ENCODE measurements around the gene KCNB1.

KCNB1 gene

DNA sequence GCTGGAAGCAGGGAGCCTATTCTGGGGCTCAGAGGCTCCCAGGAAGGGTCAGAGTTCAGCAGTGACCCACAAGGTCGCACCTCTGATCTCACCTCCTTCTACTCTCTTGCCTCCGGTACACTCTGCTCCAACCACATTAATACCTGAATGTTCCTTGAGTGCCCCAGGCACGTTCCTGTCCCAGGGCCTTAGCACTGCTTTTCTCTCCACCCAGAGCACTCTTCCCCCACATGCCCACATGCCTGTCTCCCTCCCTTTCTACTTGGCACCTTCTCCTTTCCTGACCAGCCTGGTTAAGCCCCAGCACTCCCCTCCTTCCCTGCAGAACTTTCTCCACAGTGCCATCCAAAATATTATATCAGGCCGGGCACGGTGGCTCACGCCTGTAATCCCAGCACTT is 13.4 kb downstream of the KCNB1 start:
- no peak for DNase-seq (ENCODE audit: low spot score)
- in situ Hi-C loops (cut with MboI; ENCODE audit: low sequenced_read_pairs, unreplicated experiment): no loop called here
- TF ChIP-seq, protein P1, sequence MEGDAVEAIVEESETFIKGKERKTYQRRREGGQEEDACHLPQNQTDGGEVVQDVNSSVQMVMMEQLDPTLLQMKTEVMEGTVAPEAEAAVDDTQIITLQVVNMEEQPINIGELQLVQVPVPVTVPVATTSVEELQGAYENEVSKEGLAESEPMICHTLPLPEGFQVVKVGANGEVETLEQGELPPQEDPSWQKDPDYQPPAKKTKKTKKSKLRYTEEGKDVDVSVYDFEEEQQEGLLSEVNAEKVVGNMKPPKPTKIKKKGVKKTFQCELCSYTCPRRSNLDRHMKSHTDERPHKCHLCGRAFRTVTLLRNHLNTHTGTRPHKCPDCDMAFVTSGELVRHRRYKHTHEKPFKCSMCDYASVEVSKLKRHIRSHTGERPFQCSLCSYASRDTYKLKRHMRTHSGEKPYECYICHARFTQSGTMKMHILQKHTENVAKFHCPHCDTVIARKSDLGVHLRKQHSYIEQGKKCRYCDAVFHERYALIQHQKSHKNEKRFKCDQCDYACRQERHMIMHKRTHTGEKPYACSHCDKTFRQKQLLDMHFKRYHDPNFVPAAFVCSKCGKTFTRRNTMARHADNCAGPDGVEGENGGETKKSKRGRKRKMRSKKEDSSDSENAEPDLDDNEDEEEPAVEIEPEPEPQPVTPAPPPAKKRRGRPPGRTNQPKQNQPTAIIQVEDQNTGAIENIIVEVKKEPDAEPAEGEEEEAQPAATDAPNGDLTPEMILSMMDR (IDR thresholded peaks at IDR 0.05; ENCODE audit: borderline replicate concordance, control extremely low read depth, extremely low read depth, insufficient read depth, missing control alignments): no peak

DNA sequence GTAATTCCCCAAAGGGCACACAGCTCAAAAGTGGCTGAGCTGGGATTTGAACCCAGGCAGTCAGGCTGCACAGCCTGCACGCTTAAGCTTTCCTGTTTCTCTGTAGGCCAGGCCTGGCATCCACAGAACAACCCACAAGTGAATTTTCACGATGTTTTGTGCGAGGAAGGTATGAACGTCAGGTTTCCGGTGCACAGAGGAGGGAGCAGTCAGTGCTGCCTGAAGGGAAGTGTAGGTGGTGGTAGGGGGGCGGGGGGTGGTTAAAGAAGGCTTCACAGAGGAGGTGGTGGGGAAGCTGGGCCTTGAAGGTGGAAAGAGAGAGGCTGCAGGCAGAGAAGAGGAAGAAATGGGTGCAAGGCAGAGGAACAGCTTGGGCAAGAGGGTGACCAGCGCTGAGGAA is 14.1 kb downstream of the KCNB1 start:
- in situ Hi-C loops (cut with MboI; ENCODE audit: low sequenced_read_pairs, unreplicated experiment): no loop called here
- DNase-seq (ENCODE audit: low spot score): no peak
- TF ChIP-seq, protein P1 (IDR thresholded peaks at IDR 0.05; ENCODE audit: borderline replicate concordance, control extremely low read depth, extremely low read depth, insufficient read depth, missing control alignments): no peak

DNA sequence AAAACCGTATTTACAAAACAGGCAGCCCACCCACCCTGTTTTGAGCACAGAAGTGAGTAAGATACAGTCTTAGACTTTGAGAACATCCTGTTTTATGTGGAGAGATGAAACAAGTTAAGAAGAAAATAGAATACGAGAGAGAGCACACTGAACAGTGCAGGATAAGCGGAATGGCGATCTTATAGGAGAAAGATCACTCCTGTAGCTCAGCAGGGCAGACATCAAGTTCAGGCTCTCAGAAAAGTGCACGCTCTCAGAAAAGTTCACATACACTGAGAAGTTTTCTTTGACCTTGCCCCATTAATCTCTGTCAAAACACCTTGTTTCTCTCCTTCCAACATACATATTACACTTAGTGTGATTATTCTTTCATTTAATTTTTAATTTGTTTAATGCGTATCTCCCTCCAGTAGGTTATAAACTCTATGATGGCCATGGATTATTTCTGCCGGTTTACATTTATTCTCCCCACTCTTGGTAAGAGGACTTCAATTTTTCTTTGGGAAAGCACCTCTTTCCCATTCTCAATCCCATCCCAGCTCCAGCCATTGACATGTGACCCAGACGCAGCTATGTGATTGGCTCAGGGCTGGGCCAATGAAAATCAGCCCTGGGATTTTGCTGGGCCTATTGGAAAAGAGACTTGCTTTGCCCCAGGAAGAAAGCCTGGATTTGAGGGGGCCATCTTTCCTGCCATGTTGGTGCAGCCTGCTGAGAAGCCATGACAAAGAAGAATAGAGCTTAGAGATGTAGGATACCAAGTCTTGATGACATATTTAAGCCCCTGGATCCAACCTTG is 16.2 kb downstream of the KCNB1 start:
- TF ChIP-seq, protein P1 (IDR thresholded peaks at IDR 0.05; ENCODE audit: borderline replicate concordance, control extremely low read depth, extremely low read depth, insufficient read depth, missing control alignments): no peak

DNA sequence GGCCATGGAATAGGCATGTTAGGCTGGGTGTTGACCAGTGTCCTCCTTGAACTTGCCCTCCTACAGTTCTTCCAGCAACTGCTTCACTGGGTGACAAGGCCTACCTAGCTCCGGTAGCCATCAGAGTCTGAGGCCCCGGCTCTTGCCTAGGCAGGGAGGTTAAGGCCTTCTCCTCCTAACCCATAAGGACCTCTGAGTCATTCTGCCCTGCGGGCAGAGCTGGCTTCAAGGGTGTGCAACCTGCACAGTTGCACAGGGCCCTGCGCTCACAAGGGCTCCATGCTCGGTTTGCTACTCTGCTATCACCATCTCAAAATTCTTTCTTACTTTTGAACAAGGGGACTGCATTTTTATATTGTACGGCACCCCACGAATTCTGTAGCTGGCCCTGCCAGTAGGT is 17.9 kb downstream of the KCNB1 start:
- TF ChIP-seq, protein P1 (IDR thresholded peaks at IDR 0.05; ENCODE audit: borderline replicate concordance, control extremely low read depth, extremely low read depth, insufficient read depth, missing control alignments): no peak
- in situ Hi-C loops (cut with MboI; ENCODE audit: low sequenced_read_pairs, unreplicated experiment): no loop called here
- no peak for DNase-seq (ENCODE audit: low spot score)

More for the DNA sequence above, 16.2 kb downstream of the KCNB1 start:
- in situ Hi-C loops (cut with MboI; ENCODE audit: low sequenced_read_pairs, unreplicated experiment): no loop called here
- no peak for DNase-seq (ENCODE audit: low spot score)

DNA sequence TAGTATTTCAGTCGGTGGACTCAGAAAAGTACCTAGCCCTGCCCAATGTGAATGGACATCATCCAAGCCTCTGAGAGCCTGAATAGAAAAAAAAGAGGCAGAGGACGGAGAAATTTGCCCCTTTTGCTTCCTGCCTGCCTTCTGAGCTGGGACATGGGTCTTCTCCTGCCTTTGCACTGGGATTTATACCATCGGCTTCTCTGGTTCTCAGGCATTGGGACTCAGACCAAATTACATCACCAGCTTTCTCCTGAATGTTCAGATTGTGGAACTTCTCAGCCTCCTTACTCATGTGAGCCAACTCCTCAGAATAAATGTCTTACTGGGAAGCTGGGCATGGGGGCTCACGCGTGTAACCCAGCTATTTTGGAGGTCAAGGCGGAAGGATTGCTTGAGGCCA is 19.8 kb downstream of the KCNB1 start:
- TF ChIP-seq, protein P1 (IDR thresholded peaks at IDR 0.05; ENCODE audit: borderline replicate concordance, control extremely low read depth, extremely low read depth, insufficient read depth, missing control alignments): no peak
- in situ Hi-C loops (cut with MboI; ENCODE audit: low sequenced_read_pairs, unreplicated experiment): no loop called here
- DNase-seq (ENCODE audit: low spot score): no peak

DNA sequence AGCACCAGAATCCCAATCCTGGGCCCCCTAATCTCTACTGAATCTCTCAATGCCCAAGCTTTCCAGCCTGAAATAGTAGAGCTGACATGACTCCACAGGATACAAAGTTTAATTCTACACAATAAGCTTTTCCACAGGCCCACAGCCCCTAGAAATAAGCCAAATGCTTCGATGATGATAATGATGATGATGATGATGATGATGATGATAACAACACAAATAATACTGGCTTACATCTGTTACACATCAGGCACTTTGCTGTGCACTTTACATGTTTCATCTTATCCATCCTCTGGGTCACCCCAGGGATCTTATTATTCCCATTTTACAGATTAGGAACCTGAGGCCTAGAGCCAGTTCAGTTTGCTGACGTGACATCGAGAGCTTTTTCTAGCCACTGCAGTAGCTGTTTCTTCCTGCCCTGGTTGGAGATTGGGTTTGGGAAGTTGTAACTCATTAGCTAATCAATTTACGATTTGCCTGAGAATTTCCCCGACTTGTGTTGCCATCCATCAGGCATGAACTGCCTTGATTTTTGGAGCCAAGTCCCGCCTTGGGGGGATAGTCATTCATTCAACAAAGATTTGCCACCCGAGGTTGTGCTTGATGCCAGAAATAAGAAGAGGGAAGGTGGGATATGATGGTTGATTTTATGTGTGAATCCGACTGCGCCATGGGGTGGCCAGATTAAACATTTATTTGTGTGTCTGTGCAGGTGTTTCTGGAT is 20.4 kb downstream of the KCNB1 start:
- DNase-seq (ENCODE audit: low spot score): no peak
- in situ Hi-C loops (cut with MboI; ENCODE audit: low sequenced_read_pairs, unreplicated experiment): no loop called here
- TF ChIP-seq, protein P1 (IDR thresholded peaks at IDR 0.05; ENCODE audit: borderline replicate concordance, control extremely low read depth, extremely low read depth, insufficient read depth, missing control alignments): no peak

Measured in GM13976 (cell line).